Smooth muscle cell (in vitro differentiated cells): ENCODE measurements around the gene ANKFN1. TPM values are rescaled to one million over a fixed set of nuclear protein-coding genes. Genes with fewer than 3 reads are reported as not detected.

Experiments used
- DNase-seq: peaks from one replicate; lab custom pipeline; 2025; ENCODE audit not compliant: unreplicated experiment; lab: John Stamatoyannopoulos, UW
- H2AFZ ChIP-seq: fragments of 200-600 bp; sonication (generic); 2 replicates; pipeline ENCODE4 v1.6.0; 2016; ENCODE audit warnings: antibody characterized with exemption, low read depth, mild to moderate bottlenecking
- H3F3A ChIP-seq: fragments of 200-600 bp; sonication (generic); 2 replicates; pipeline ENCODE4 v1.6.0; 2017; ENCODE audit warnings: antibody characterized with exemption, low read depth
- H3K27ac ChIP-seq: fragments of 200-600 bp; sonication (generic); 2 replicates; pipeline ENCODE4 v1.5.1; 2016; ENCODE audit warnings: low read depth, mild to moderate bottlenecking
- H3K27me3 ChIP-seq: fragments of 200-600 bp; sonication (generic); 2 replicates; pipeline ENCODE4 v1.6.1; 2016; ENCODE audit warnings: low read depth, mild to moderate bottlenecking
- H3K36me3 ChIP-seq: fragments of 200-600 bp; sonication (generic); 2 replicates; pipeline ENCODE4 v1.5.1; 2016; ENCODE audit warnings: low read depth
- H3K4me1 ChIP-seq: fragments of 200-600 bp; sonication (generic); 2 replicates; pipeline ENCODE4 v1.5.1; 2016; ENCODE audit warnings: low read depth
- H3K4me2 ChIP-seq: fragments of 200-600 bp; sonication (generic); 2 replicates; pipeline ENCODE4 v1.6.0; 2016; ENCODE audit warnings: mild to moderate bottlenecking
- H3K4me3 ChIP-seq: fragments of 200-600 bp; sonication (generic); 2 replicates; pipeline ENCODE4 v1.5.1; 2016; ENCODE audit warnings: mild to moderate bottlenecking
- H3K79me2 ChIP-seq: fragments of 200-600 bp; sonication (generic); 2 replicates; pipeline ENCODE4 v1.6.0; 2016; ENCODE audit warnings: low read depth, mild to moderate bottlenecking
- H3K9ac ChIP-seq: fragments of 200-600 bp; sonication (generic); 2 replicates; pipeline ENCODE4 v1.6.0; 2016; ENCODE audit warnings: low read depth
- H3K9me3 ChIP-seq: fragments of 200-600 bp; sonication (generic); replicated peaks from 2 replicates; pipeline ENCODE4 v1.5.1; 2016; ENCODE audit warnings: low read depth
- H4K20me1 ChIP-seq: fragments of 200-600 bp; sonication (generic); 2 replicates; pipeline ENCODE4 v1.6.0; 2016; ENCODE audit warnings: low read depth
- CTCF ChIP-seq: fragments of 200-600 bp; sonication (generic); IDR thresholded peaks from 2 replicates; pipeline ENCODE4 v1.5.1; 2017; ENCODE audit warnings: borderline replicate concordance, mild to moderate bottlenecking, antibody characterized with exemption; ENCODE audit not compliant: insufficient read depth, poor library complexity, severe bottlenecking
- WGBS: methylation state at CpG from one replicate; pipeline ENCODE4 v1.1.7; 2016; ENCODE audit warnings: low lambda C conversion rate; 5-methylcytosine and 5-hydroxymethylcytosine counted together
- polyA plus RNA-seq: library from polyadenylated mRNA; unstranded; fragments of >200 nt; fragmentation: Nextera tagmentation; extraction: Ambion mirVana; gene quantifications from 2 replicates; pipeline ENCODE4 v1.2.1, GENCODE V29; 2016
- total RNA-seq: library from RNA; depleted of rRNA; stranded (reverse); fragments of >200 nt; gene quantifications from 2 replicates; pipeline ENCODE4 v1.2.3, GENCODE V29; 2014

The ANKFN1 gene
- total and polyA plus RNA-seq, 2 experiments from 2014 or later, result 0.24 to 0.45 TPM

GRCh38 chr17:56305007-56305406 is 151.7 kb downstream of the ANKFN1 start:
- H3K27ac ChIP-seq, result no peak overlapping the region
- H3K9ac ChIP-seq, result no peak overlapping the region
- no peaks in the 10 kb centered on the region for H3K9me3 ChIP-seq
- H4K20me1 ChIP-seq, result no peaks in the 10 kb centered on the region
- H3F3A ChIP-seq, result no peaks in the 10 kb centered on the region
- TF ChIP-seq CTCF, result no peak
- peaks cover 4% of the 10 kb centered on the region for H3K27me3 ChIP-seq
- no peaks in the 10 kb centered on the region for H3K79me2 ChIP-seq
- no peaks in the 10 kb centered on the region for H3K36me3 ChIP-seq
- WGBS, result 88% methylated on average over 1 of the region's 1 CpG
- H2AFZ ChIP-seq, result no peak overlapping the region
- no peaks in the 10 kb centered on the region for H3K4me1 ChIP-seq
- DNase-seq, result no peak
- no peak overlapping the region for H3K4me2 ChIP-seq
- no peak overlapping the region for H3K4me3 ChIP-seq

GRCh38 chr17:56309897-56310296 is 156.6 kb downstream of the ANKFN1 start:
- no peak overlapping the region for H3K27ac ChIP-seq
- H3F3A ChIP-seq, result no peaks in the 10 kb centered on the region
- H3K36me3 ChIP-seq, result no peaks in the 10 kb centered on the region
- H3K79me2 ChIP-seq, result no peaks in the 10 kb centered on the region
- H3K4me1 ChIP-seq, result no peaks in the 10 kb centered on the region
- no peak overlapping the region for H3K9ac ChIP-seq
- DNase-seq, result no peak
- H4K20me1 ChIP-seq, result no peaks in the 10 kb centered on the region
- no peak for TF ChIP-seq CTCF
- no peak overlapping the region for H2AFZ ChIP-seq
- H3K9me3 ChIP-seq, result no peaks in the 10 kb centered on the region
- no peak overlapping the region for H3K4me2 ChIP-seq
- peaks cover 6% of the 10 kb centered on the region for H3K27me3 ChIP-seq
- no peak overlapping the region for H3K4me3 ChIP-seq
- WGBS, result 91% methylated on average over 8 of the region's 8 CpGs

- Histone ChIP-seq H3K9ac (no peak overlapping the region), H3K27ac (no peak overlapping the region), H3K9me3 (no peaks in the 10 kb centered on the region), H4K20me1 (no peaks in the 10 kb centered on the region), H2AFZ (no peak overlapping the region), H3K4me1 (no peaks in the 10 kb centered on the region), H3K27me3 (peaks cover 13% of the 10 kb centered on the region), H3K36me3 (no peaks in the 10 kb centered on the region), H3K4me2 (no peak overlapping the region), H3F3A (no peaks in the 10 kb centered on the region), H3K79me2 (no peaks in the 10 kb centered on the region), H3K4me3 (no peak overlapping the region)
- WGBS, result 91% methylated on average over 5 of the region's 5 CpGs
- TF ChIP-seq CTCF, result no peak
- DNase-seq, result no peak
These were observed 157.5 kb downstream of the ANKFN1 start for GRCh38 chr17:56310782-56311181.

- peaks cover 13% of the 10 kb centered on the region for H3K27me3 ChIP-seq
- no peak for DNase-seq
- H3K36me3 ChIP-seq, result no peaks in the 10 kb centered on the region
- H3K4me1 ChIP-seq, result no peaks in the 10 kb centered on the region
- no peak overlapping the region for H3K4me3 ChIP-seq
- H3F3A ChIP-seq, result no peaks in the 10 kb centered on the region
- no peaks in the 10 kb centered on the region for H3K9me3 ChIP-seq
- H3K27ac ChIP-seq, result no peak overlapping the region
- no peaks in the 10 kb centered on the region for H3K79me2 ChIP-seq
- H4K20me1 ChIP-seq, result no peaks in the 10 kb centered on the region
- no peak overlapping the region for H3K9ac ChIP-seq
- H2AFZ ChIP-seq, result no peak overlapping the region
- H3K4me2 ChIP-seq, result no peak overlapping the region
- TF ChIP-seq CTCF, result no peak
These were observed 159.9 kb downstream of the ANKFN1 start for GRCh38 chr17:56313201-56313600.
